Smooth muscle cell (in vitro differentiated cells): Measurements from ENCODE around the gene OR5AL1. TPM values are rescaled to one million over a fixed set of nuclear protein-coding genes. Genes with fewer than 3 reads are reported as not detected.

Experiments
- DNase-seq: peaks from one replicate; lab custom pipeline; 2025; ENCODE audit not compliant: unreplicated experiment; lab: John Stamatoyannopoulos, UW
- H2AFZ ChIP-seq: fragments of 200-600 bp; sonication (generic); 2 replicates; pipeline ENCODE4 v1.6.0; 2016; ENCODE audit warnings: antibody characterized with exemption, low read depth, mild to moderate bottlenecking
- H3F3A ChIP-seq: fragments of 200-600 bp; sonication (generic); 2 replicates; pipeline ENCODE4 v1.6.0; 2017; ENCODE audit warnings: antibody characterized with exemption, low read depth
- H3K27ac ChIP-seq: fragments of 200-600 bp; sonication (generic); 2 replicates; pipeline ENCODE4 v1.5.1; 2016; ENCODE audit warnings: low read depth, mild to moderate bottlenecking
- H3K27me3 ChIP-seq: fragments of 200-600 bp; sonication (generic); 2 replicates; pipeline ENCODE4 v1.6.1; 2016; ENCODE audit warnings: low read depth, mild to moderate bottlenecking
- H3K36me3 ChIP-seq: fragments of 200-600 bp; sonication (generic); 2 replicates; pipeline ENCODE4 v1.5.1; 2016; ENCODE audit warnings: low read depth
- H3K4me1 ChIP-seq: fragments of 200-600 bp; sonication (generic); 2 replicates; pipeline ENCODE4 v1.5.1; 2016; ENCODE audit warnings: low read depth
- H3K4me2 ChIP-seq: fragments of 200-600 bp; sonication (generic); 2 replicates; pipeline ENCODE4 v1.6.0; 2016; ENCODE audit warnings: mild to moderate bottlenecking
- H3K4me3 ChIP-seq: fragments of 200-600 bp; sonication (generic); 2 replicates; pipeline ENCODE4 v1.5.1; 2016; ENCODE audit warnings: mild to moderate bottlenecking
- H3K79me2 ChIP-seq: fragments of 200-600 bp; sonication (generic); 2 replicates; pipeline ENCODE4 v1.6.0; 2016; ENCODE audit warnings: low read depth, mild to moderate bottlenecking
- H3K9ac ChIP-seq: fragments of 200-600 bp; sonication (generic); 2 replicates; pipeline ENCODE4 v1.6.0; 2016; ENCODE audit warnings: low read depth
- H3K9me3 ChIP-seq: fragments of 200-600 bp; sonication (generic); replicated peaks from 2 replicates; pipeline ENCODE4 v1.5.1; 2016; ENCODE audit warnings: low read depth
- H4K20me1 ChIP-seq: fragments of 200-600 bp; sonication (generic); 2 replicates; pipeline ENCODE4 v1.6.0; 2016; ENCODE audit warnings: low read depth
- WGBS: methylation state at CpG from one replicate; pipeline ENCODE4 v1.1.7; 2016; ENCODE audit warnings: low lambda C conversion rate; 5-methylcytosine and 5-hydroxymethylcytosine counted together
- polyA plus RNA-seq: library from polyadenylated mRNA; unstranded; fragments of >200 nt; fragmentation: Nextera tagmentation; extraction: Ambion mirVana; gene quantifications from 2 replicates; pipeline ENCODE4 v1.2.1, GENCODE V29; 2016
- total RNA-seq: library from RNA; depleted of rRNA; stranded (reverse); fragments of >200 nt; gene quantifications from 2 replicates; pipeline ENCODE4 v1.2.3, GENCODE V29; 2014
- TF ChIP-seq, protein P1 (sequence below): fragments of 200-600 bp; sonication (generic); IDR thresholded peaks from 2 replicates; pipeline ENCODE4 v1.5.1; 2017; ENCODE audit warnings: borderline replicate concordance, mild to moderate bottlenecking, antibody characterized with exemption; ENCODE audit not compliant: insufficient read depth, poor library complexity, severe bottlenecking

OR5AL1 gene
- total and polyA plus RNA-seq, 2 experiments from 2014 or later, result not detected

DNA sequence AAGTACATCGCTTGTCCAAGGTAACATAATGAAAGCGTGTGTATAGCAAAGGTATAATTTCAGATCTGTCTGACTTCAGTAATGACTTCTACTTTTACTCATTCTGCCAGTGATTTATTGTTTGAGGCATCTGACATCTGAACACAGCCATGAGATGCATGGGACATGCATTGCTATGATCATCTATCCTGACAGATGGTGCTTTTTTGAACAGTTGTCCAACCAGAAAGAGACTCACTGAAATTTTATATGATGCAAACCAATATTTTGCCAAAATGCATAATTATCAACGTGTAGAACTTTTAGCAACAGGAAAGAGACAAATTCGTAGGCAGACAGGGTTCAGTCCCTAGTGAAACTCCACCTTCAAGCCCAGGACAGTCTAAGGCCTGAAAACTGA, 41.0 kb downstream of the OR5AL1 start:
- Histone ChIP-seq H3K4me3 (no peak overlapping the region), H3K79me2 (no peaks in the 10 kb centered on the region), H3K4me2 (no peak overlapping the region), H3K27ac (no peak overlapping the region), H3K9me3 (no peaks in the 10 kb centered on the region), H4K20me1 (no peaks in the 10 kb centered on the region), H3K36me3 (no peaks in the 10 kb centered on the region), H3F3A (no peaks in the 10 kb centered on the region), H2AFZ (no peak overlapping the region), H3K9ac (no peak overlapping the region), H3K4me1 (no peaks in the 10 kb centered on the region), H3K27me3 (no peaks in the 10 kb centered on the region)
- DNase-seq, result no peak
- TF ChIP-seq, protein P1, sequence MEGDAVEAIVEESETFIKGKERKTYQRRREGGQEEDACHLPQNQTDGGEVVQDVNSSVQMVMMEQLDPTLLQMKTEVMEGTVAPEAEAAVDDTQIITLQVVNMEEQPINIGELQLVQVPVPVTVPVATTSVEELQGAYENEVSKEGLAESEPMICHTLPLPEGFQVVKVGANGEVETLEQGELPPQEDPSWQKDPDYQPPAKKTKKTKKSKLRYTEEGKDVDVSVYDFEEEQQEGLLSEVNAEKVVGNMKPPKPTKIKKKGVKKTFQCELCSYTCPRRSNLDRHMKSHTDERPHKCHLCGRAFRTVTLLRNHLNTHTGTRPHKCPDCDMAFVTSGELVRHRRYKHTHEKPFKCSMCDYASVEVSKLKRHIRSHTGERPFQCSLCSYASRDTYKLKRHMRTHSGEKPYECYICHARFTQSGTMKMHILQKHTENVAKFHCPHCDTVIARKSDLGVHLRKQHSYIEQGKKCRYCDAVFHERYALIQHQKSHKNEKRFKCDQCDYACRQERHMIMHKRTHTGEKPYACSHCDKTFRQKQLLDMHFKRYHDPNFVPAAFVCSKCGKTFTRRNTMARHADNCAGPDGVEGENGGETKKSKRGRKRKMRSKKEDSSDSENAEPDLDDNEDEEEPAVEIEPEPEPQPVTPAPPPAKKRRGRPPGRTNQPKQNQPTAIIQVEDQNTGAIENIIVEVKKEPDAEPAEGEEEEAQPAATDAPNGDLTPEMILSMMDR, result no peak
- WGBS, result 90% methylated on average over 4 of the region's 4 CpGs

DNA sequence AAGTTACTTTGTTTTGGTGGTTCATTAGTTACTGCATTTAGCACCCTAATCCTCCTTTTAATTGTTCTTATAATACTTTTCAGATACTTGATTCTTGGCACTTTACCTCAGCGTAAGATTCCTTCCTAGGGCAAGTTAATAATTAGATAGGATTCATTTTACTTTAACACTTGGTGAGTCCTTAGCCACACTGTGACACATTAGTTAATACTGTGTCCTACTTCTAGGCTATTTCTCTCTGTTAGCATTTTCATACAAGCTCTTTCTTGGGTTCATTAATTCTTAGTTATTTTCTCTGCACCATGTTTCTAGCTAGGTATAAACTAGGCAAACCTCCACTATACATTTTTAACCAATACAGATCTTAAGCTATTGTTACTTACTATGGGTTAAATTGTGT, 44.6 kb downstream of the OR5AL1 start:
- H3K9ac ChIP-seq, result no peak overlapping the region
- no peak overlapping the region for H3K4me3 ChIP-seq
- H3K27ac ChIP-seq, result no peak overlapping the region
- no peaks in the 10 kb centered on the region for H3K4me1 ChIP-seq
- no peaks in the 10 kb centered on the region for H3K27me3 ChIP-seq
- H3K79me2 ChIP-seq, result no peaks in the 10 kb centered on the region
- WGBS, result 97% methylated on average over 1 of the region's 1 CpG
- H2AFZ ChIP-seq, result no peak overlapping the region
- H3K9me3 ChIP-seq, result no peaks in the 10 kb centered on the region
- no peaks in the 10 kb centered on the region for H3F3A ChIP-seq
- H4K20me1 ChIP-seq, result no peaks in the 10 kb centered on the region
- no peaks in the 10 kb centered on the region for H3K36me3 ChIP-seq
- no peak for DNase-seq
- H3K4me2 ChIP-seq, result no peak overlapping the region
- TF ChIP-seq, protein P1, result no peak

Other genes with a start within 250 kb of the OR5AL1 start
- not detected in 2 replicates for gene OR5J2, start 236.1 kb upstream of the OR5AL1 start, total RNA-seq
- gene OR5J2, start 236.1 kb upstream of the OR5AL1 start, polyA plus RNA-seq, result not detected in 2 replicates
- not detected in 2 replicates for gene OR5T2, start 178.4 kb upstream of the OR5AL1 start, total RNA-seq
- gene OR5T2, start 178.4 kb upstream of the OR5AL1 start, polyA plus RNA-seq, result not detected in 2 replicates
- gene OR5T3, start 160.4 kb upstream of the OR5AL1 start, total RNA-seq, result not detected in 2 replicates
- not detected in 2 replicates for gene OR5T3, start 160.4 kb upstream of the OR5AL1 start, polyA plus RNA-seq
- not detected in 2 replicates for gene OR5T1, start 138.5 kb upstream of the OR5AL1 start, total RNA-seq
- gene OR5T1, start 138.5 kb upstream of the OR5AL1 start, polyA plus RNA-seq, result not detected in 2 replicates
- gene OR8H1, start 120.4 kb upstream of the OR5AL1 start, total RNA-seq, result not detected in 2 replicates
- not detected in 2 replicates for gene OR8H1, start 120.4 kb upstream of the OR5AL1 start, polyA plus RNA-seq
- gene OR8K3, start 97.6 kb upstream of the OR5AL1 start, total RNA-seq, result not detected in 2 replicates
- gene OR8K3, start 97.6 kb upstream of the OR5AL1 start, polyA plus RNA-seq, result not detected in 2 replicates
- gene OR8K1, start 66.7 kb upstream of the OR5AL1 start, total RNA-seq, result not detected in 2 replicates
- gene OR8K1, start 66.7 kb upstream of the OR5AL1 start, polyA plus RNA-seq, result not detected in 2 replicates
- gene OR8J1, start 58.4 kb upstream of the OR5AL1 start, total RNA-seq, result not detected in 2 replicates
- not detected in 2 replicates for gene OR8J1, start 58.4 kb upstream of the OR5AL1 start, polyA plus RNA-seq
- not detected in 2 replicates for gene OR8U1, start 37.1 kb upstream of the OR5AL1 start, total RNA-seq
- gene OR8U1, start 37.1 kb upstream of the OR5AL1 start, polyA plus RNA-seq, result not detected in 2 replicates
- not detected in 2 replicates for gene OR5M3, start 60.7 kb downstream of the OR5AL1 start, total RNA-seq
- not detected in 2 replicates for gene OR5M3, start 60.7 kb downstream of the OR5AL1 start, polyA plus RNA-seq
- gene OR5M8, start 78.7 kb downstream of the OR5AL1 start, total RNA-seq, result not detected in 2 replicates
- gene OR5M8, start 78.7 kb downstream of the OR5AL1 start, polyA plus RNA-seq, result not detected in 2 replicates
- gene OR5M11, start 130.6 kb downstream of the OR5AL1 start, total RNA-seq, result not detected in 2 replicates
- not detected in 2 replicates for gene OR5M11, start 130.6 kb downstream of the OR5AL1 start, polyA plus RNA-seq
- not detected in 2 replicates for gene OR5M10, start 165.0 kb downstream of the OR5AL1 start, total RNA-seq
- gene OR5M10, start 165.0 kb downstream of the OR5AL1 start, polyA plus RNA-seq, result not detected in 2 replicates
- gene OR5M1, start 202.2 kb downstream of the OR5AL1 start, total RNA-seq, result not detected in 2 replicates
- not detected in 2 replicates for gene OR5M1, start 202.2 kb downstream of the OR5AL1 start, polyA plus RNA-seq
- gene OR5AP2, start 229.7 kb downstream of the OR5AL1 start, total RNA-seq, result not detected in 2 replicates
- not detected in 2 replicates for gene OR5AP2, start 229.7 kb downstream of the OR5AL1 start, polyA plus RNA-seq